HCT116 (cell line): ENCODE measurements around the gene ST7. TPM values are rescaled to one million over a fixed set of nuclear protein-coding genes. Genes with fewer than 3 reads are reported as not detected.

Source experiments
- ATAC-seq: fragments of 200-7000 bp; cut with Tn5 transposase; 2 replicates; pipeline ENCODE4 v1.9.1; 2020; ENCODE audit warnings: mild to moderate bottlenecking, moderate library complexity
- BruUV-seq: library from RNA; stranded (reverse); fragments of 400-500 nt; replicated peaks from 2 replicates; lab custom pipeline; 2021; lab: Mats Ljungman, UMichigan
- CTCF ChIA-PET: fragments of 300-600 bp; sonication (Branson Sonifier 250); formaldehyde crosslinking; loops from one replicate; lab custom pipeline; 2021; ENCODE audit warnings: antibody characterized with exemption; lab: Charles Lee
- POLR2A ChIA-PET: fragments of 300-600, 350-600 bp; sonication (Branson Sonifier 250); formaldehyde crosslinking; loops from one replicate; lab custom pipeline; 2021; ENCODE audit warnings: antibody characterized with exemption; lab: Charles Lee
- RAD21 ChIA-PET, 2 experiments: fragments of 300-600 bp; sonication (Branson Sonifier 250); formaldehyde crosslinking; loops; one replicate each; lab custom pipeline; 2023; ENCODE audit warnings: low total read pairs in 2 of 2; ENCODE audit not compliant: uncharacterized antibody in 2 of 2, unreplicated experiment in 2 of 2, low non-redundant PET in 1 of 2; lab: Charles Lee
- DNase-seq: peaks from one replicate; pipeline ENCODE4 v3.0.0-alpha.2; 2010; ENCODE audit warnings: low read depth, low spot score
- H2AFZ ChIP-seq: fragments of 200-600 bp; shearing (Covaris generic), sonication (generic); 2 replicates; pipeline ENCODE4 v1.6.1; 2017; ENCODE audit warnings: low read depth, mixed run types, mixed read lengths, antibody characterized with exemption, low read length; ENCODE audit not compliant: poor library complexity, severe bottlenecking
- H3K27ac ChIP-seq: 2 replicates; pipeline ENCODE4 v1.5.1; 2012; ENCODE audit warnings: low read depth, low read length
- H3K27me3 ChIP-seq: fragments of 200-600 bp; sonication (generic); 2 replicates; pipeline ENCODE4 v1.6.1; 2016; ENCODE audit warnings: mixed run types, low read length, mixed read lengths; ENCODE audit not compliant: insufficient read depth
- H3K36me3 ChIP-seq, 2 experiments: fragments of 200-500 bp in 1 of 2; fragments of 200-600 bp in 1 of 2; sonication (Bioruptor generic) in 1 of 2; sonication (generic) in 1 of 2; 2 replicates each; pipeline versions ENCODE4 v1.5.1 to v1.6.1; 2014 to 2016; ENCODE audit warnings: low read length in 2 of 2, inconsistent platforms in 1 of 2, mixed read lengths in 1 of 2, mixed run types in 1 of 2; ENCODE audit not compliant: insufficient read depth in 2 of 2, control insufficient read depth in 1 of 2
- H3K4me1 ChIP-seq, 2 experiments: fragments of 200-600 bp in 1 of 2; sonication (generic) in 1 of 2; 2 replicates each; pipeline versions ENCODE4 v1.5.1 to v1.6.1; 2012 to 2017; ENCODE audit warnings: low read length in 2 of 2, inconsistent platforms in 1 of 2, mild to moderate bottlenecking in 1 of 2, mixed read lengths in 1 of 2, mixed run types in 1 of 2, moderate library complexity in 1 of 2; ENCODE audit not compliant: insufficient read depth in 2 of 2, control insufficient read depth in 1 of 2
- H3K4me2 ChIP-seq: fragments of 200-600 bp; sonication (generic); 2 replicates; pipeline ENCODE4 v1.6.1; 2017; ENCODE audit warnings: mixed run types, low read length, mixed read lengths
- H3K4me3 ChIP-seq, 2 experiments: fragments of 200-600 bp in 1 of 2; sonication (generic) in 1 of 2; replicated peaks in 1 of 2; 2 replicates each; pipeline ENCODE4 v1.5.1; 2011 to 2016; ENCODE audit warnings: low read length in 2 of 2, control low read depth in 1 of 2, low read depth in 1 of 2, mild to moderate bottlenecking in 1 of 2, mixed read lengths in 1 of 2, mixed run types in 1 of 2
- H3K79me2 ChIP-seq: fragments of 200-600 bp; sonication (generic); 2 replicates; pipeline ENCODE4 v1.6.1; 2017; ENCODE audit warnings: mild to moderate bottlenecking, mixed run types, low read length, moderate library complexity, mixed read lengths; ENCODE audit not compliant: insufficient read depth
- H3K9ac ChIP-seq: fragments of 200-600 bp; sonication (generic); 2 replicates; pipeline ENCODE4 v1.6.1; 2016; ENCODE audit warnings: low read length, mixed read lengths
- H3K9me2 ChIP-seq: fragments of 200-600 bp; sonication (generic), shearing (Covaris generic); 2 replicates; pipeline ENCODE4 v1.6.1; 2017; ENCODE audit warnings: mixed run types, mild to moderate bottlenecking, moderate library complexity; ENCODE audit not compliant: insufficient read depth
- H3K9me3 ChIP-seq, 2 experiments: fragments of 200-500 bp in 1 of 2; fragments of 200-600 bp in 1 of 2; sonication (Bioruptor generic) in 1 of 2; sonication (generic) in 1 of 2; 2 replicates each; pipeline ENCODE4 v1.6.1; 2014 to 2017; ENCODE audit warnings: low read length in 2 of 2, mixed read lengths in 2 of 2, inconsistent platforms in 1 of 2, low read depth in 1 of 2, mild to moderate bottlenecking in 1 of 2, mixed run types in 1 of 2, moderate library complexity in 1 of 2; ENCODE audit not compliant: control insufficient read depth in 1 of 2, insufficient read depth in 1 of 2
- H4K20me1 ChIP-seq: fragments of 200-600 bp; sonication (generic), shearing (Covaris generic); 2 replicates; pipeline ENCODE4 v1.6.1; 2017; ENCODE audit warnings: mixed run types, mild to moderate bottlenecking, moderate library complexity; ENCODE audit not compliant: insufficient read depth
- CBX3 ChIP-seq: IDR thresholded peaks from 2 replicates; pipeline ENCODE4 v1.6.1; 2012; ENCODE audit warnings: low read depth
- EGR1 ChIP-seq: IDR thresholded peaks from 2 replicates; pipeline ENCODE4 v1.6.1; 2012; ENCODE audit warnings: low read depth
- EZH2 ChIP-seq: fragments of 200-600 bp; sonication (generic); IDR thresholded peaks from 2 replicates; pipeline ENCODE4 v1.6.1; 2017; ENCODE audit warnings: antibody characterized with exemption, mixed run types
- EZH2phosphoT487 ChIP-seq: fragments of 200-600 bp; IDR thresholded peaks from 2 replicates; pipeline ENCODE4 v1.6.1; 2018; ENCODE audit warnings: antibody characterized with exemption, borderline replicate concordance
- JUND ChIP-seq: IDR thresholded peaks from 2 replicates; pipeline ENCODE4 v1.6.1; 2012
- POLR2A ChIP-seq: IDR thresholded peaks from 2 replicates; pipeline ENCODE4 v1.7.0; 2011; ENCODE audit warnings: borderline replicate concordance; ENCODE audit not compliant: insufficient read depth, insufficient read length; ENCODE audit errors: extremely low read depth
- POLR2AphosphoS5 ChIP-seq: IDR thresholded peaks from 2 replicates; pipeline ENCODE4 v1.6.1; 2011; ENCODE audit warnings: mild to moderate bottlenecking, low read depth, low read length, moderate library complexity
- RAD21 ChIP-seq: IDR thresholded peaks from 2 replicates; pipeline ENCODE4 v1.6.1; 2012; ENCODE audit warnings: low read depth, mild to moderate bottlenecking
- SIN3A ChIP-seq: IDR thresholded peaks from 2 replicates; pipeline ENCODE4 v1.6.1; 2012; ENCODE audit warnings: low read depth
- SP1 ChIP-seq: IDR thresholded peaks from 2 replicates; pipeline ENCODE4 v1.6.1; 2012; ENCODE audit warnings: low read depth
- SRF ChIP-seq: IDR thresholded peaks from 2 replicates; pipeline ENCODE4 v1.6.1; 2012; ENCODE audit warnings: low read depth
- TCF7L2 ChIP-seq: IDR thresholded peaks from 2 replicates; pipeline ENCODE4 v1.7.0; 2011; ENCODE audit warnings: borderline replicate concordance, inconsistent platforms; ENCODE audit not compliant: insufficient read depth, insufficient read length; ENCODE audit errors: extremely low read depth
- YY1 ChIP-seq: IDR thresholded peaks from 2 replicates; pipeline ENCODE4 v1.6.1; 2011; ENCODE audit warnings: low read length, low read depth, moderate library complexity, mild to moderate bottlenecking; ENCODE audit not compliant: insufficient replicate concordance; ENCODE audit errors: extremely low read depth
- ZNF274 ChIP-seq: fragments of 200-500 bp; sonication (Bioruptor generic); IDR thresholded peaks from 2 replicates; pipeline ENCODE4 v1.6.1; 2014; ENCODE audit warnings: mild to moderate bottlenecking, low read depth, low read length, inconsistent platforms
- intact Hi-C: fragments of 100-400 bp; cut with micrococcal nuclease; formaldehyde crosslinking; loops from 2 replicates; pipeline ENCODE4 v1.10.0; 2022
- total RNA-seq: library from RNA; stranded (reverse); gene quantifications from one replicate; pipeline ENCODE4 v1.2.1, GENCODE V29; 2021; ENCODE audit not compliant: unreplicated experiment
- TF ChIP-seq, protein P1 (sequence below): IDR thresholded peaks from 2 replicates; pipeline ENCODE4 v1.6.1; 2012
- TF ChIP-seq, protein P2 (sequence below): IDR thresholded peaks from 2 replicates; pipeline ENCODE4 v1.6.1; 2011; ENCODE audit warnings: mild to moderate bottlenecking, low read length, moderate library complexity; ENCODE audit not compliant: insufficient replicate concordance; ENCODE audit errors: extremely low read depth
- TF ChIP-seq, protein P3 (sequence below): IDR thresholded peaks from 2 replicates; pipeline ENCODE4 v1.6.1; 2012; ENCODE audit warnings: low read depth
- TF ChIP-seq, protein P4 (sequence below): IDR thresholded peaks from 2 replicates; pipeline ENCODE4 v1.6.1; 2012
- TF ChIP-seq, protein P5 (sequence below), 3 experiments: fragments of 200-600 bp in 1 of 3; sonication (generic) in 1 of 3; IDR thresholded peaks in 2 of 3; conservative IDR thresholded peaks in 1 of 3; 2 replicates each; pipeline ENCODE4 v1.5.1; 2012 to 2017; ENCODE audit warnings: low read depth in 2 of 3, low read length in 2 of 3, antibody characterized with exemption in 1 of 3, borderline replicate concordance in 1 of 3, control low read depth in 1 of 3, mild to moderate bottlenecking in 1 of 3, mixed read lengths in 1 of 3, mixed run types in 1 of 3, moderate library complexity in 1 of 3; ENCODE audit not compliant: insufficient read depth in 1 of 3

ST7 gene
- total RNA-seq, 1 experiment from 2014 or later = 12.6 TPM

DNA sequence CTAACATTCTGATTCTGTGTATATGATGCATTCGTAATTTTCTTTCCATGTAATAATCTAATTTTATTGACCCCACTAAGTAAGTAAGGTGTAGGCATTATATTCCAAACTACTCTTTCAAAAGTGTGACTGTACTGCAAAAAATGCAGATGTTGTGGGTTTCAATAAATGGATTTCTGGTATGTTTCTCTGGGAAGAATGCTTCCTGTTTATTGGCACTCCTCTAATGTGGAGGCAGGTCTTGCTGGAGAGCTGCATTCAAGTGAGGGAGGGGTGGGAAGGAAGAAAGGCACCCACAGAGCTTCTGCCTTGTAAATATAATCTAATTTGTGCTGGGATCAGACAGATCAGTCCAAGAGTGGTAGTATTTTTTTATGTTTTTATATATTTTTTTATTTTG, 23.9 kb downstream of the ST7 start:
- H3K79me2 ChIP-seq = no peaks in the 10 kb centered on the region
- H3K4me3 ChIP-seq = no peak overlapping the region
- H3K27ac ChIP-seq = no peak overlapping the region
- TF ChIP-seq TCF7L2 (no peak), SRF (no peak), YY1 (no peak), ZNF274 (no peak), EZH2 (no peak), SIN3A (no peak), EZH2phosphoT487 (no peak), JUND (no peak), SP1 (no peak), EGR1 (no peak), POLR2AphosphoS5 (no peak), CBX3 (no peak), RAD21 (no peak), POLR2A (no peak)
- TF ChIP-seq, protein P1, sequence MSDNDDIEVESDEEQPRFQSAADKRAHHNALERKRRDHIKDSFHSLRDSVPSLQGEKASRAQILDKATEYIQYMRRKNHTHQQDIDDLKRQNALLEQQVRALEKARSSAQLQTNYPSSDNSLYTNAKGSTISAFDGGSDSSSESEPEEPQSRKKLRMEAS = no peak
- TF ChIP-seq, protein P2, sequence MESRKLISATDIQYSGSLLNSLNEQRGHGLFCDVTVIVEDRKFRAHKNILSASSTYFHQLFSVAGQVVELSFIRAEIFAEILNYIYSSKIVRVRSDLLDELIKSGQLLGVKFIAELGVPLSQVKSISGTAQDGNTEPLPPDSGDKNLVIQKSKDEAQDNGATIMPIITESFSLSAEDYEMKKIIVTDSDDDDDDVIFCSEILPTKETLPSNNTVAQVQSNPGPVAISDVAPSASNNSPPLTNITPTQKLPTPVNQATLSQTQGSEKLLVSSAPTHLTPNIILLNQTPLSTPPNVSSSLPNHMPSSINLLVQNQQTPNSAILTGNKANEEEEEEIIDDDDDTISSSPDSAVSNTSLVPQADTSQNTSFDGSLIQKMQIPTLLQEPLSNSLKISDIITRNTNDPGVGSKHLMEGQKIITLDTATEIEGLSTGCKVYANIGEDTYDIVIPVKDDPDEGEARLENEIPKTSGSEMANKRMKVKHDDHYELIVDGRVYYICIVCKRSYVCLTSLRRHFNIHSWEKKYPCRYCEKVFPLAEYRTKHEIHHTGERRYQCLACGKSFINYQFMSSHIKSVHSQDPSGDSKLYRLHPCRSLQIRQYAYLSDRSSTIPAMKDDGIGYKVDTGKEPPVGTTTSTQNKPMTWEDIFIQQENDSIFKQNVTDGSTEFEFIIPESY = no peak
- TF ChIP-seq, protein P3, sequence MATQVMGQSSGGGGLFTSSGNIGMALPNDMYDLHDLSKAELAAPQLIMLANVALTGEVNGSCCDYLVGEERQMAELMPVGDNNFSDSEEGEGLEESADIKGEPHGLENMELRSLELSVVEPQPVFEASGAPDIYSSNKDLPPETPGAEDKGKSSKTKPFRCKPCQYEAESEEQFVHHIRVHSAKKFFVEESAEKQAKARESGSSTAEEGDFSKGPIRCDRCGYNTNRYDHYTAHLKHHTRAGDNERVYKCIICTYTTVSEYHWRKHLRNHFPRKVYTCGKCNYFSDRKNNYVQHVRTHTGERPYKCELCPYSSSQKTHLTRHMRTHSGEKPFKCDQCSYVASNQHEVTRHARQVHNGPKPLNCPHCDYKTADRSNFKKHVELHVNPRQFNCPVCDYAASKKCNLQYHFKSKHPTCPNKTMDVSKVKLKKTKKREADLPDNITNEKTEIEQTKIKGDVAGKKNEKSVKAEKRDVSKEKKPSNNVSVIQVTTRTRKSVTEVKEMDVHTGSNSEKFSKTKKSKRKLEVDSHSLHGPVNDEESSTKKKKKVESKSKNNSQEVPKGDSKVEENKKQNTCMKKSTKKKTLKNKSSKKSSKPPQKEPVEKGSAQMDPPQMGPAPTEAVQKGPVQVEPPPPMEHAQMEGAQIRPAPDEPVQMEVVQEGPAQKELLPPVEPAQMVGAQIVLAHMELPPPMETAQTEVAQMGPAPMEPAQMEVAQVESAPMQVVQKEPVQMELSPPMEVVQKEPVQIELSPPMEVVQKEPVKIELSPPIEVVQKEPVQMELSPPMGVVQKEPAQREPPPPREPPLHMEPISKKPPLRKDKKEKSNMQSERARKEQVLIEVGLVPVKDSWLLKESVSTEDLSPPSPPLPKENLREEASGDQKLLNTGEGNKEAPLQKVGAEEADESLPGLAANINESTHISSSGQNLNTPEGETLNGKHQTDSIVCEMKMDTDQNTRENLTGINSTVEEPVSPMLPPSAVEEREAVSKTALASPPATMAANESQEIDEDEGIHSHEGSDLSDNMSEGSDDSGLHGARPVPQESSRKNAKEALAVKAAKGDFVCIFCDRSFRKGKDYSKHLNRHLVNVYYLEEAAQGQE = no peak
- TF ChIP-seq, protein P4, sequence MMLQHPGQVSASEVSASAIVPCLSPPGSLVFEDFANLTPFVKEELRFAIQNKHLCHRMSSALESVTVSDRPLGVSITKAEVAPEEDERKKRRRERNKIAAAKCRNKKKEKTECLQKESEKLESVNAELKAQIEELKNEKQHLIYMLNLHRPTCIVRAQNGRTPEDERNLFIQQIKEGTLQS = no peak
- TF ChIP-seq, protein P5, sequence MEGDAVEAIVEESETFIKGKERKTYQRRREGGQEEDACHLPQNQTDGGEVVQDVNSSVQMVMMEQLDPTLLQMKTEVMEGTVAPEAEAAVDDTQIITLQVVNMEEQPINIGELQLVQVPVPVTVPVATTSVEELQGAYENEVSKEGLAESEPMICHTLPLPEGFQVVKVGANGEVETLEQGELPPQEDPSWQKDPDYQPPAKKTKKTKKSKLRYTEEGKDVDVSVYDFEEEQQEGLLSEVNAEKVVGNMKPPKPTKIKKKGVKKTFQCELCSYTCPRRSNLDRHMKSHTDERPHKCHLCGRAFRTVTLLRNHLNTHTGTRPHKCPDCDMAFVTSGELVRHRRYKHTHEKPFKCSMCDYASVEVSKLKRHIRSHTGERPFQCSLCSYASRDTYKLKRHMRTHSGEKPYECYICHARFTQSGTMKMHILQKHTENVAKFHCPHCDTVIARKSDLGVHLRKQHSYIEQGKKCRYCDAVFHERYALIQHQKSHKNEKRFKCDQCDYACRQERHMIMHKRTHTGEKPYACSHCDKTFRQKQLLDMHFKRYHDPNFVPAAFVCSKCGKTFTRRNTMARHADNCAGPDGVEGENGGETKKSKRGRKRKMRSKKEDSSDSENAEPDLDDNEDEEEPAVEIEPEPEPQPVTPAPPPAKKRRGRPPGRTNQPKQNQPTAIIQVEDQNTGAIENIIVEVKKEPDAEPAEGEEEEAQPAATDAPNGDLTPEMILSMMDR (IDR thresholded peaks at IDR 0.05 in 2 of 3, conservative IDR thresholded peaks at IDR 0.05 in 1 of 3; ENCODE audit: borderline replicate concordance in 1 of 3, insufficient read depth in 1 of 3, low read depth in 2 of 3, low read length in 2 of 3) = no peak
- no peak for DNase-seq
- CTCF ChIA-PET = interaction anchor here (1.2 kb wide), 1 partner anchor 11 kb away, joined by 3 read pairs; no protein-coding TSS in a partner anchor
- H4K20me1 ChIP-seq = no peaks in the 10 kb centered on the region
- intact Hi-C loops = no loop called here
- POLR2A ChIA-PET = no interaction called here
- no peak overlapping the region for H3K9ac ChIP-seq
- H3K27me3 ChIP-seq = no peaks in the 10 kb centered on the region
- peaks cover 0 to 9% of the 10 kb centered on the region in 2 experiments; a peak in 1 of 4 replicates for H3K4me1 ChIP-seq
- no TSS peak for BruUV-seq
- H3K9me2 ChIP-seq = no peaks in the 10 kb centered on the region
- H3K36me3 ChIP-seq = no peaks in the 10 kb centered on the region
- no peak for ATAC-seq
- RAD21 ChIA-PET = no interaction called here
- H2AFZ ChIP-seq = no peak overlapping the region
- H3K9me3 ChIP-seq = no peaks in the 10 kb centered on the region
- no peak overlapping the region for H3K4me2 ChIP-seq
